GM12878 (cell line): ENCODE data around the gene AXL. TPM values are rescaled to one million over a fixed set of nuclear protein-coding genes. Genes with fewer than 3 reads are reported as not detected.

Experiments
- ATAC-seq: fragments of 200-7000 bp; cut with Tn5 transposase; 3 replicates; pipeline ENCODE4 v1.9.1; 2020; ENCODE audit warnings: mild to moderate bottlenecking, moderate library complexity
- BruUV-seq: library from RNA; stranded (reverse); fragments of 400-500 nt; replicated peaks from 2 replicates; lab custom pipeline; 2021; lab: Mats Ljungman, UMichigan
- CTCF ChIA-PET: fragments of 300-600 bp; sonication (Branson Sonifier 250); formaldehyde crosslinking; extraction: SDS; loops from one replicate; lab custom pipeline; 2021; ENCODE audit warnings: inconsistent platforms; lab: Yijun Ruan, JAX
- POLR2A ChIA-PET: fragments of 350-600 bp; formaldehyde crosslinking; extraction: SDS; loops from one replicate; lab custom pipeline; 2021; ENCODE audit warnings: inconsistent platforms; lab: Charles Lee
- RAD21 ChIA-PET: fragments of 300-600 bp; sonication (Branson Sonifier 250); formaldehyde crosslinking; loops from one replicate; lab custom pipeline; 2023; ENCODE audit warnings: antibody characterized with exemption; ENCODE audit not compliant: unreplicated experiment; lab: Charles Lee
- SMC1A ChIA-PET: fragments of 300-600 bp; sonication (Branson Sonifier 250); formaldehyde crosslinking; loops from one replicate; lab custom pipeline; 2023; ENCODE audit not compliant: unreplicated experiment, uncharacterized antibody; lab: Charles Lee
- DNase-seq: peaks from one replicate; pipeline ENCODE4 v3.0.0-alpha.2; 2011; ENCODE audit warnings: low read depth, low spot score
- FAIRE-seq: peaks from 3 replicates; lab custom pipeline; 2011; peaks lifted over from hg19 to GRCh38; lab: Jason Lieb, UNC
- H2AFZ ChIP-seq: 2 replicates; pipeline ENCODE4 v1.6.0; 2011; ENCODE audit warnings: low read depth, low read length, control low read depth; ENCODE audit not compliant: control insufficient read depth
- H3K27ac ChIP-seq: 2 replicates; pipeline ENCODE4 v1.5.1; 2011; ENCODE audit warnings: control low read depth; ENCODE audit not compliant: control insufficient read depth, insufficient read depth
- H3K27me3 ChIP-seq, 2 experiments: replicated peaks in 1 of 2; 2 replicates each; pipeline versions ENCODE4 v1.6.0 to v1.6.1; 2011; ENCODE audit warnings: low read length in 1 of 2; ENCODE audit not compliant: control insufficient read depth in 2 of 2, insufficient read depth in 2 of 2
- H3K36me3 ChIP-seq, 2 experiments: 2 replicates each; pipeline ENCODE4 v1.5.1; 2011; ENCODE audit warnings: low read length in 1 of 2; ENCODE audit not compliant: control insufficient read depth in 2 of 2, insufficient read depth in 2 of 2
- H3K4me1 ChIP-seq: 2 replicates; pipeline ENCODE4 v1.6.1; 2011; ENCODE audit warnings: mild to moderate bottlenecking, low read length, moderate library complexity, mixed read lengths; ENCODE audit not compliant: control insufficient read depth, insufficient read depth
- H3K4me2 ChIP-seq: 2 replicates; pipeline ENCODE4 v1.6.0; 2011; ENCODE audit warnings: control low read depth; ENCODE audit not compliant: control insufficient read depth, insufficient read depth
- H3K4me3 ChIP-seq: fragments of 200-600 bp; sonication (generic); 2 replicates; pipeline ENCODE4 v1.5.1; 2016
- H3K79me2 ChIP-seq: 2 replicates; pipeline ENCODE4 v1.6.0; 2011; ENCODE audit warnings: low read length; ENCODE audit not compliant: control insufficient read depth, insufficient read depth
- H3K9ac ChIP-seq: 2 replicates; pipeline ENCODE4 v1.8.0; 2011; ENCODE audit warnings: low read length, control low read depth, mixed read lengths; ENCODE audit not compliant: control insufficient read depth, insufficient read depth
- H3K9me3 ChIP-seq: replicated peaks from 3 replicates; pipeline ENCODE4 v1.5.1; 2011; ENCODE audit warnings: mild to moderate bottlenecking, low read length; ENCODE audit not compliant: control insufficient read depth, insufficient read depth
- H4K20me1 ChIP-seq: 2 replicates; pipeline ENCODE4 v1.6.0; 2011; ENCODE audit not compliant: control insufficient read depth, insufficient read depth
- ATF3 ChIP-seq: IDR thresholded peaks from 2 replicates; pipeline ENCODE4 v1.6.1; 2011; ENCODE audit warnings: low read depth, mild to moderate bottlenecking, low read length, moderate library complexity, borderline replicate concordance; ENCODE audit errors: extremely low read depth
- CHD2 ChIP-seq: IDR thresholded peaks from 2 replicates; pipeline ENCODE4 v1.6.1; 2011; ENCODE audit warnings: low read depth, low read length, improper control_type of control experiment, borderline replicate concordance
- IKZF1 ChIP-seq: fragments of 450-650 bp; conservative IDR thresholded peaks from 2 replicates; pipeline ENCODE4 v1.6.1; 2017; ENCODE audit warnings: antibody characterized with exemption, mild to moderate bottlenecking
- MEF2A ChIP-seq: IDR thresholded peaks from 2 replicates; pipeline ENCODE4 v1.6.1; 2011; ENCODE audit warnings: low read depth, mild to moderate bottlenecking, low read length, moderate library complexity; ENCODE audit not compliant: insufficient read depth
- MTA2 ChIP-seq: fragments of 450-650 bp; IDR thresholded peaks from 2 replicates; pipeline ENCODE4 v1.6.1; 2016; ENCODE audit warnings: low read depth, mild to moderate bottlenecking, moderate library complexity
- MYC ChIP-seq: IDR thresholded peaks from 2 replicates; pipeline ENCODE4 v1.6.1; 2011; ENCODE audit warnings: mild to moderate bottlenecking, low read length, moderate library complexity, inconsistent platforms; ENCODE audit not compliant: insufficient read depth, insufficient replicate concordance, insufficient read length, severe bottlenecking
- PAX5 ChIP-seq: IDR thresholded peaks from 2 replicates; pipeline ENCODE4 v1.6.1; 2011; ENCODE audit warnings: low read depth, low read length, borderline replicate concordance
- SP1 ChIP-seq: IDR thresholded peaks from one replicate; pipeline ENCODE4 v1.6.1; 2011; ENCODE audit warnings: low read depth, low read length
- SREBF1 ChIP-seq: IDR thresholded peaks from 2 replicates; pipeline ENCODE4 v1.6.1; 2012; ENCODE audit warnings: mild to moderate bottlenecking, low read length
- STAT3 ChIP-seq: IDR thresholded peaks from 2 replicates; pipeline ENCODE4 v1.6.1; 2011; ENCODE audit warnings: low read depth, low read length, improper control_type of control experiment
- ZBED1 ChIP-seq: IDR thresholded peaks from 2 replicates; pipeline ENCODE4 v1.6.1; 2016; ENCODE audit warnings: borderline replicate concordance
- ZBTB4 ChIP-seq: fragments of 450-650 bp; formaldehyde crosslinking; IDR thresholded peaks from 2 replicates; pipeline ENCODE4 v1.4.0; 2022; ENCODE audit warnings: mild to moderate bottlenecking, moderate library complexity
- WGBS: methylation state at CpG from one replicate; pipeline ENCODE4 v1.1.6; 2016; ENCODE audit warnings: low lambda C conversion rate; ENCODE audit not compliant: insufficient replicate concordance, insufficient coverage; ENCODE audit errors: missing lambda C conversion rate; 5-methylcytosine and 5-hydroxymethylcytosine counted together
- in situ Hi-C: fragments of 300-500 bp; cut with MboI; formaldehyde crosslinking; loops from 9 replicates; pipeline ENCODE4 v1.14.3; 2018; ENCODE audit warnings: mixed read lengths
- intact Hi-C: fragments of 100-400 bp; cut with micrococcal nuclease; formaldehyde crosslinking; loops from one replicate; pipeline ENCODE4 v1.14.2; 2022; ENCODE audit not compliant: unreplicated experiment
- polyA plus RNA-seq, 11 experiments: library from polyadenylated mRNA; depleted of rRNA in 4 of 11; unstranded in 6 of 11; stranded (reverse) in 5 of 11; fragments of >200 nt; fragmentation: Nextera tagmentation in 4 of 11; fragmentation: Illumina TruSeq in 1 of 11; extraction: Ambion mirVana in 4 of 11; extraction: Trizol in 1 of 11; gene quantifications; 1 replicate in 1 of 11; 2 replicates in 10 of 11; pipeline versions ENCODE4 v1.2.1 to v1.2.3, GENCODE V29; 2011 to 2016; ENCODE audit warnings: inconsistent platforms in 2 of 11, missing spikeins in 2 of 11, low read depth in 1 of 11
- total RNA-seq, 4 experiments: library from RNA; depleted of rRNA in 3 of 4; stranded (reverse); fragments of >200 nt in 3 of 4; fragmentation: Illumina TruSeq in 1 of 4; extraction: Trizol in 1 of 4; gene quantifications; 2 replicates each; pipeline versions ENCODE4 v1.2.1 to v1.2.3, GENCODE V29; 2013 to 2021
- TF ChIP-seq, protein P1 (sequence below): fragments of 450-650 bp; IDR thresholded peaks from 2 replicates; pipeline ENCODE4 v1.6.1; 2017; ENCODE audit warnings: mild to moderate bottlenecking, moderate library complexity
- TF ChIP-seq, protein P2 (sequence below): fragments of 450-650 bp; IDR thresholded peaks from 2 replicates; pipeline ENCODE4 v1.6.1; 2016; ENCODE audit warnings: mild to moderate bottlenecking

Gene AXL
- total and polyA plus RNA-seq, 10 of the 15 experiments (the other 5 are each of a cell fraction or from before 2014, with no cell fraction given): under 0.01 to 0.33 (median 0.07) TPM; not detected in 4

GRCh38 chr19:41244117-41244516 lies 25.1 kb downstream of the AXL start (continued):
- TF ChIP-seq, protein P1, sequence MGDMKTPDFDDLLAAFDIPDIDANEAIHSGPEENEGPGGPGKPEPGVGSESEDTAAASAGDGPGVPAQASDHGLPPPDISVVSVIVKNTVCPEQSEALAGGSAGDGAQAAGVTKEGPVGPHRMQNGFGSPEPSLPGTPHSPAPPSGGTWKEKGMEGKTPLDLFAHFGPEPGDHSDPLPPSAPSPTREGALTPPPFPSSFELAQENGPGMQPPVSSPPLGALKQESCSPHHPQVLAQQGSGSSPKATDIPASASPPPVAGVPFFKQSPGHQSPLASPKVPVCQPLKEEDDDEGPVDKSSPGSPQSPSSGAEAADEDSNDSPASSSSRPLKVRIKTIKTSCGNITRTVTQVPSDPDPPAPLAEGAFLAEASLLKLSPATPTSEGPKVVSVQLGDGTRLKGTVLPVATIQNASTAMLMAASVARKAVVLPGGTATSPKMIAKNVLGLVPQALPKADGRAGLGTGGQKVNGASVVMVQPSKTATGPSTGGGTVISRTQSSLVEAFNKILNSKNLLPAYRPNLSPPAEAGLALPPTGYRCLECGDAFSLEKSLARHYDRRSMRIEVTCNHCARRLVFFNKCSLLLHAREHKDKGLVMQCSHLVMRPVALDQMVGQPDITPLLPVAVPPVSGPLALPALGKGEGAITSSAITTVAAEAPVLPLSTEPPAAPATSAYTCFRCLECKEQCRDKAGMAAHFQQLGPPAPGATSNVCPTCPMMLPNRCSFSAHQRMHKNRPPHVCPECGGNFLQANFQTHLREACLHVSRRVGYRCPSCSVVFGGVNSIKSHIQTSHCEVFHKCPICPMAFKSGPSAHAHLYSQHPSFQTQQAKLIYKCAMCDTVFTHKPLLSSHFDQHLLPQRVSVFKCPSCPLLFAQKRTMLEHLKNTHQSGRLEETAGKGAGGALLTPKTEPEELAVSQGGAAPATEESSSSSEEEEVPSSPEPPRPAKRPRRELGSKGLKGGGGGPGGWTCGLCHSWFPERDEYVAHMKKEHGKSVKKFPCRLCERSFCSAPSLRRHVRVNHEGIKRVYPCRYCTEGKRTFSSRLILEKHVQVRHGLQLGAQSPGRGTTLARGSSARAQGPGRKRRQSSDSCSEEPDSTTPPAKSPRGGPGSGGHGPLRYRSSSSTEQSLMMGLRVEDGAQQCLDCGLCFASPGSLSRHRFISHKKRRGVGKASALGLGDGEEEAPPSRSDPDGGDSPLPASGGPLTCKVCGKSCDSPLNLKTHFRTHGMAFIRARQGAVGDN: no peak
- TF ChIP-seq ZBED1: no peak

DNA sequence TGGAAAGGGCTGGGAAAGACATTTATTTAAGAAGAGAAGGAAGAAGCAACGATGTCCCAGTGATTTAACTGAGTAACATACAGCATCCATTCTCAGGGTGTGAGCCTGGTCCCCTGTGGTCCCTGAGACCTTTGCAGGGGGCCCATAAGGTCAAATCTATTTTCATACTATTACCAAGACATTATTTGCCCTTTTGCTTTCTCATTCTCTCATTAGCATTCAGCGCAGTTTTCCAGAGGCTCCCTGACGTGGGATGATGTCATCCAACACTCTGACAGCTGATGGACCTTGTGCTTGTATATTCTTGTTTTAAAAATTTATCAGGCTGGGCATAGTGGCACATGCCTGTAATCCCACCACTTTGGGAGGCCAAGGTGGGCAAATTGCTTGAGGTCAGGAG lies 26.8 kb downstream of the AXL start:
- Histone ChIP-seq H3K4me1 (no peaks in the 10 kb centered on the region), H3K27ac (no peak overlapping the region), H2AFZ (no peak overlapping the region), H3K36me3 (no peaks in the 10 kb centered on the region), H3K4me3 (no peak overlapping the region), H4K20me1 (no peaks in the 10 kb centered on the region), H3K9me3 (no peaks in the 10 kb centered on the region), H3K4me2 (no peak overlapping the region), H3K9ac (no peak overlapping the region), H3K79me2 (no peaks in the 10 kb centered on the region), H3K27me3 (peaks cover 0 to under 1% of the 10 kb centered on the region in 2 experiments; a peak in 1 of 4 replicates)
- in situ Hi-C loops: no loop called here
- ChIA-PET POLR2A (no interaction called here), CTCF (interaction anchor here (1.2 kb wide), 1 partner anchor 41 kb away, joined by 3 read pairs; no protein-coding TSS in a partner anchor), SMC1A (no interaction called here), RAD21 (no interaction called here)
- intact Hi-C loops: no loop called here
- no peak for FAIRE-seq
- no peak for ATAC-seq
- WGBS: 43% methylated on average over 3 of the region's 3 CpGs
- no TSS peak for BruUV-seq
- DNase-seq: no peak
- TF ChIP-seq PAX5 (no peak), ZBTB4 (CRISPR knock-in tag) (no peak), IKZF1 (no peak), MEF2A (no peak), SP1 (no peak), MTA2 (no peak), STAT3 (no peak), MYC (no peak), SREBF1 (no peak), ATF3 (no peak), CHD2 (no peak)
- TF ChIP-seq, protein P2, sequence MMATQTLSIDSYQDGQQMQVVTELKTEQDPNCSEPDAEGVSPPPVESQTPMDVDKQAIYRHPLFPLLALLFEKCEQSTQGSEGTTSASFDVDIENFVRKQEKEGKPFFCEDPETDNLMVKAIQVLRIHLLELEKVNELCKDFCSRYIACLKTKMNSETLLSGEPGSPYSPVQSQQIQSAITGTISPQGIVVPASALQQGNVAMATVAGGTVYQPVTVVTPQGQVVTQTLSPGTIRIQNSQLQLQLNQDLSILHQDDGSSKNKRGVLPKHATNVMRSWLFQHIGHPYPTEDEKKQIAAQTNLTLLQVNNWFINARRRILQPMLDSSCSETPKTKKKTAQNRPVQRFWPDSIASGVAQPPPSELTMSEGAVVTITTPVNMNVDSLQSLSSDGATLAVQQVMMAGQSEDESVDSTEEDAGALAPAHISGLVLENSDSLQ: no peak
